ENCODE results near the gene TSPEAR.

DNA sequence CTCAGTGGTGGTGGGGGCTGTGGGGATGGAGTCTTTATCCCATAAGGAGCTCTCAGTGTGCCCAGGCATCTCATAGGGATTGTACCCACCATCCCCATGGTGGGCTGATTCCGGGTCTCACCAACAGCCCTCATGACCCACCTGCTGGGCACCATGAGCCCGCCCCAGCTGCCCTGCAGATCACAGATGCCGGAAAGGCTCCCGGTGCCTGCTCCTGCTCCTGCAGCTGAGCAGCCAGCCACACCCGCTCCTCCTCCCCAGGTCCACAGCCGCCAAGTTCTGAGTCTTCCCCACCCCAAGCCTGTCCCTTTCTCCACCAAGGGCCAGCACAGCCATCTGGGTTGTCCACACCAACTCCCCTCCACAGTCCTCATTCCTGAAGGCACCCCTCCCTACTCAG, 15.5 kb upstream of the TSPEAR start:
- TF ChIP-seq, protein P1, sequence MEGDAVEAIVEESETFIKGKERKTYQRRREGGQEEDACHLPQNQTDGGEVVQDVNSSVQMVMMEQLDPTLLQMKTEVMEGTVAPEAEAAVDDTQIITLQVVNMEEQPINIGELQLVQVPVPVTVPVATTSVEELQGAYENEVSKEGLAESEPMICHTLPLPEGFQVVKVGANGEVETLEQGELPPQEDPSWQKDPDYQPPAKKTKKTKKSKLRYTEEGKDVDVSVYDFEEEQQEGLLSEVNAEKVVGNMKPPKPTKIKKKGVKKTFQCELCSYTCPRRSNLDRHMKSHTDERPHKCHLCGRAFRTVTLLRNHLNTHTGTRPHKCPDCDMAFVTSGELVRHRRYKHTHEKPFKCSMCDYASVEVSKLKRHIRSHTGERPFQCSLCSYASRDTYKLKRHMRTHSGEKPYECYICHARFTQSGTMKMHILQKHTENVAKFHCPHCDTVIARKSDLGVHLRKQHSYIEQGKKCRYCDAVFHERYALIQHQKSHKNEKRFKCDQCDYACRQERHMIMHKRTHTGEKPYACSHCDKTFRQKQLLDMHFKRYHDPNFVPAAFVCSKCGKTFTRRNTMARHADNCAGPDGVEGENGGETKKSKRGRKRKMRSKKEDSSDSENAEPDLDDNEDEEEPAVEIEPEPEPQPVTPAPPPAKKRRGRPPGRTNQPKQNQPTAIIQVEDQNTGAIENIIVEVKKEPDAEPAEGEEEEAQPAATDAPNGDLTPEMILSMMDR (IDR thresholded peaks at IDR 0.05) = no peak
- TF ChIP-seq POLR2A (IDR thresholded peaks at IDR 0.05) = no peak
